Activated naive CD4-positive, alpha-beta T cell treated with Interleukin-2 at 50 U/mL for 16 hours (primary cell): ENCODE results near the gene HADH.
A peak's percentile ranks its signal among the peaks of the same experiment; 100 is the strongest.
"Not testable (repeated sequence)": the region's sequence is repeated elsewhere in the genome, so short reads cannot be mapped to it uniquely, and the experiment has no call there.

Source experiments
- DNase-seq: peaks from one replicate; pipeline ENCODE4 v3.0.0-alpha.2; 2020

Gene HADH

GRCh38 chr4:107989537-107990386, at the start of gene HADH:
TSS of gene HADH (plus strand) at chr4:107989889. CDS start at chr4:107989933, 44 bp downstream.
- peak; percentile 94 for DNase-seq

- no peak for DNase-seq
These were observed 43.9 kb upstream of the HADH start for GRCh38 chr4:107945809-107946208.

GRCh38 chr4:107950746-107951540, 38.7 kb upstream of the HADH start:
- DNase-seq = no peak

DNA sequence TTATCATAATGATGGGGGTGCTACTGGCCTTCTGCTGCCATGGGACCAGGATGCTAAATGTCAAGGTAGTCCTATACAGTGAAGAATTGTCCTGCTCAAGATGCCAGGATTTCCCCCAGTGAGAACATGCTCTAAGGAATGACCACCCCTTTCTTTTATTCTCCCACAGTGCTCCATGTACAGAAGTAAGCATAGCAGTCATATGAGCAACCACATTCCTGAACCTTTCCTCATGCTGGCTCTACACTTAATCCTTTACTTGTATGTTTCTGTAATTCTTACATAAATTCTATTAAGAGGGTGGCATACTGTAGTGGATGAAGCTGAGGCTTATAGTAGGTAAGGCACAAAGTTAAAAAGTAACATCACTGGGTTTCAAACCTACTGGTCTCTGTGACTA, 38.1 kb upstream of the HADH start:
- no peak for DNase-seq

DNA sequence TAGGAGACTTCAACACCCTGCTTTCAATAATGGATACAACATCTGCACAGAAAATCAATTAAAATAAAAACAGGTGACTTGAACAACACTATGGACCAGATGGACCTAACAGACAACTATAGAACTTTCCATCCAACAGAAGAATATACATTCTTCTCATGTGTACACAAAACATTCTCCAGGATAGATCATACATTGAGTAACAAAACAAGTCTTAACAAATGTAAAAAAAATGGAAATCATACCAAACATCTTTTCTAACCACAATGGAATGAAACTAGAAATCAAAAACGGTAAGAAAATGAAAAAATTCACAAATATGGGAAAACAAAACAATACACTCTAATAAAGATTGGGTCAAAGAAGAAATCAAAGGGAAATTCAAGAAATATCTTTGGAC, 33.7 kb upstream of the HADH start:
- no peak for DNase-seq

DNA sequence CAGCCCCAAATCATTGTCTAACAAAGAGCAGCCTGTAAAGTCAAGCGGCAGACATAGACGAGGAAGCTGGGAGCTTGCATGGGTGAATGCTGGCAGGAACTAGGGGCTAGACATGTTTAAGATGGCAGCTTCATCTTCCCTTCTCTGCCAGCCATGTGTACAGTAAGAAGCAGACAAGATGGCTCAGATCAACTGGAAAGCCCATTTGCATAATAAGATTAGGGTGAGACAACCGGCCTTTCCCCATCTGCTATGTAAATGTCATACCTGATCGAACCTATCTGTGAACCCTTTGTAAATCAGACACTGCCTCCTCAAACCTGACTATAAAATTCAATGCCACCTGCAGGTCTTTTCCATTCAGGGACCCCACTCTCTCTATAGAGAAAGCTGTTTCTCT, 22.8 kb upstream of the HADH start:
- DNase-seq = no peak

GRCh38 chr4:107967519-107967918, 22.2 kb upstream of the HADH start:
- DNase-seq = not testable (repeated sequence)

GRCh38 chr4:107967921-107968320, 21.8 kb upstream of the HADH start:
- not testable (repeated sequence) for DNase-seq

GRCh38 chr4:107970063-107970798, 19.5 kb upstream of the HADH start:
- no peak for DNase-seq

DNA sequence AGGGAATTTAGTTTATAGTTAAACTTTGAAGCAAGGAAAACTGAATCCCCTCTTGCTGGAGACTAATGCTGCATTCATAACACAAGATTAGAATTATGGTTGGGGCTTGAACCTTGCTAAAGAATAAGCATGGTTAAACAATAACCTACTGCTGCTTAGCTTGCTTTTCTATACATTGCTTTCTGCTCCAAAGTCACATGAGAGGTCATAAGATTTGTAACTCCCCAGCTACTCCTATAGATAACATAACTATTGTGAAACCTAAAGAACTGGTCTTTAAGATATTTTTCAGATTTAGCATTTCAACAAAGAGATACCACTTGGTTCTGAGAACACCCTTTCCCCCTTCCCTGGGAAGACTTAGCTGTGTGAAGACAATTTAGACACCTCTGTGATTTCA, 17.1 kb upstream of the HADH start:
- DNase-seq = no peak

- no peak for DNase-seq
These were observed 15.2 kb upstream of the HADH start for GRCh38 chr4:107974523-107974922.

- DNase-seq = no peak
These were observed 12.2 kb upstream of the HADH start for GRCh38 chr4:107977482-107977881.

DNA sequence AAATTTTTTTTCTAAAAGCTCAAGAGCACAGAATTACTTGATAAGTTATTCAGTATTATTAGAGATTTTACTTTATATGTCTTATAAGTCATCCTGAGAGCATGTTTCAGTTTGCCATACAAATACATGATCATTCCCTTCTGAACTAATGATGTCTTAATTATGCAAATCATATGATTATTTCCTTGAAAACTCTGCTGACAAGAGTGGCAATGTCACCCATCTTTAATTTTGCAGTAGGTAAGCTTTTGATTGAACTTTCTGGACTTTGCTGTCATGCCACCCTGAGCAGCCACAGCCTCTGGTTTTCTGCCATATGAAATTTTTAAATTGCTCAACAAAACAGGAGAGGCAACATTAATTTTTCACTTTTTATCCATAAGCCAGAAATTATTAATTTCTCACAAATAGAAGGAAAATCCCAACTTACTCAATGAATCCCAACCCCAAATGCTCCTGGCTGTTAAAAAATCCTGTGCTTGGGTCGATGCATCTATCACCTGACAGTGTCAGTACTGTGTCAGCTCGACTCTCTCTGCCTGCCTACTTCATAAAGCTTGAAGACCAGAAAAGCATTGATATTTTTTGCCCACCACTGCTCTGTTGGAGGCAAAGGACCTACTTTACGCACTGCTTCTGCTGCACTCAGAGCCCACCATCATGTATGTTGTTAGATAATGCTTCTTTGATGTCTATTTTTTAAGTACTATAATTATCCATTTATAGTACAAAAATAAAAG, 11.6 kb upstream of the HADH start:
- no peak for DNase-seq

DNA sequence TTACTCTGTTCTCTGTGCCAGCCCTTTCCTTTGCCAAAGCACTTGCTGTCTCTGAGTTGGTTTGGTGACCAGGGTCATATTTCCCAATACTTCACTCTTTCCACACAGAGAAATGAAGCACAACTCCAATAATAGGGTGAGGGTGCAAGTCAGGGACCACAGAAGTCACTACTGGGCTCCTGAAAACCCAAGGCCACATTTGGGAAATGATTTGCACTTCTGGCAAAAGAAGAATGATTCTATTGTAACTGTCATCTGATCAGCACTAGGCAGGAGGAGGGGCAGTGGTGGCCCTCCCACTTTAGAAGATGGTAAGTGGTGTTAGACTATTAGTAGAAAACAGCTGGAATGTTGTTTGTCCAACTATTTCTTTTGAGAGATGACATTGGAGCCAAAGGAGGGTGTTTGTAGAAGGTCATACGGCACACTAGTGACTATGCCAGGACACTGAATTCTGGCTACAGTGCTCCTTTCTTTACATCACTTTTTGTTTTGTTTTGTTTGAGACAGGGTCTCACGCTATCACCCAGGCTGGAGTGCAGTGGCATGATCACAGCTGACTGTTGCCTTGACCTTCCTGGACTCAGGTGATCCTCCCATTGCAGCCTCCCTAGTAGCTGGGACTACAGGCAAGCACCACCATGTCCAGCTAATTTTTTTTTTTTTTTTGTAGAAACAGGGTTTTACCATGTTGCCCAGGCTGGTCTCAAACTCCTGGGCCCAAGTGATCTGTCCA, 10.8 kb upstream of the HADH start:
- DNase-seq = no peak

- DNase-seq = no peak
These were observed 1.6 kb upstream of the HADH start for GRCh38 chr4:107987916-107988762.

- no peak for DNase-seq
These were observed 990 bp upstream of the HADH start for GRCh38 chr4:107988763-107989035.

DNA sequence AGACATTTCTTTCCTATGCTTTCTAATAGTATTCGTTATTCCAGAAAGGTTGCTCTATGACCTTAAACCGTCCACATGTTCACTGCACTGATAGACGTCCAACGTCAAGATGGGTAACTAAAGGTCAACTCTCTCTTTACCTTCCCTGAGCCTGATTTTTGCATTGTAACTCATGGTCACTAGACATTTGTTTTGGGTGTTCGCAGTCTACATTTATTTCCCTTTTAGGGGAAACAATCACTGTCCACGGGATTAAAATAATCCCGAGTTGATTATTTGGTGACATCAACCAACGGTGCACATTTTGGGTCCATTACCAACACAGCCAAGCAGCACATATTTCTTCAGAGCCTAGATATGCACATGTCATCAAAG, 540 bp upstream of the HADH start:
- DNase-seq = no peak

- no peak for DNase-seq
These were observed 2.4 kb downstream of the HADH start for GRCh38 chr4:107991945-107992630.

DNA sequence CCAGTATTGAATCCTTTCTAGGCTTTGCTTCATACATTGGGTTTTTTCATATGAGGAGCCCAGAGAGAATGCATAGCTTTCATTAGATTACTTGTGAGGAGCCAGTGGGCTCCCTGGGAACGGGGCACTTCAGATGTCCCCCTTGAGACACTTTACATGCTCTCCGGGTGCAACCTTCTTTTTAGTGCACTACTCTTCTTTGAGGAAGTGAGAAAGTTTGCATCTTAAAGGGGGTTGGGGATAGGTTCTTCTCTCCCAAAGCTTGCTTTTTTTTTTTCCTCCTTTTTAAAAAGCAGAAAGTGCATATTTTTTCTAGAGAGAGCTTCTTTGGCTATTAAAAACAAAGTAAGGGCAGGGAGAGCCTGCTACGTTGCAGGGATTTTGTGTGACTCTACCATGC, 4.3 kb downstream of the HADH start:
- DNase-seq = no peak

- DNase-seq = no peak
These were observed 5.2 kb downstream of the HADH start for GRCh38 chr4:107994894-107995293.
